ENCODE results near the gene VTI1A.
"Not testable (repeated sequence)": the region's sequence is repeated elsewhere in the genome, so short reads cannot be mapped to it uniquely, and the experiment has no call there.

Gene VTI1A

GRCh38 chr10:112507988-112508387 is 61.0 kb downstream of the VTI1A start:
- no peak for DNase-seq

DNA sequence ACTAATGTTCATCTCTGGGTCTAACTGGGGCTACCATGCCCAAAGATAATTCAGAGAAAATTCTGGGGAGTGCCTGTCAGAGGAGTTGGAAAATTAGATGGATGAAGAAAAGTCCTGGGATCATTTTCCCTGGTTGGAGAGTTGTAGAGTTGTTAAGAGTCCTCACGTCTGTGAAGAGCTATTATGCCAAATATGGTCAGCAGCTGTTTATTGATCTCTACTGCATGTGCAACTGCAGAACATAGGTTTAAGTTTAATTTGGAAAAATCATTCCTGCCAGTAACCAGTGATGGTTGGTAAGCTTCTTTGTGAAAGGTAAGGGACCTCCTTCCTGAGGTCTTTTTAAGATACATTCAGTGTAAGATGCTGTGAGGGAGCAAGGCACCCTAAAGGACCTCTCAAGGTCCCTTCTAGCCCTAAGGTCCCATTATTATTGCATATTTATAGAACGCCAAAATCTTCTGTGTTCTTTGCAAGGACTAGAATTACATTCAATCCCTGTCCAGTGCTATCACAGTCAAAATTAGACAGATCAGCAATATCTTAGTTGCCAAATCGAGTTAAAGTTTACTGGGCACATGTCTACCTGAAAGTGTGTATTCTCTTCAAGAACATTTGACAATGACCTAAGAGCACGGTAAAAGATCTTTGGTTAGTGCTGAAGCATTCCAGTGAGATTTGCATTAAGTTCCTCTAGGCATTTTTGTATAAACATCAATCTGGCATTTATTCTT is 62.7 kb downstream of the VTI1A start:
- DNase-seq, result no peak

- no peak for DNase-seq
These were observed 63.4 kb downstream of the VTI1A start for GRCh38 chr10:112510384-112510783.

GRCh38 chr10:112512294-112512693 is 65.3 kb downstream of the VTI1A start:
- no peak for DNase-seq

DNA sequence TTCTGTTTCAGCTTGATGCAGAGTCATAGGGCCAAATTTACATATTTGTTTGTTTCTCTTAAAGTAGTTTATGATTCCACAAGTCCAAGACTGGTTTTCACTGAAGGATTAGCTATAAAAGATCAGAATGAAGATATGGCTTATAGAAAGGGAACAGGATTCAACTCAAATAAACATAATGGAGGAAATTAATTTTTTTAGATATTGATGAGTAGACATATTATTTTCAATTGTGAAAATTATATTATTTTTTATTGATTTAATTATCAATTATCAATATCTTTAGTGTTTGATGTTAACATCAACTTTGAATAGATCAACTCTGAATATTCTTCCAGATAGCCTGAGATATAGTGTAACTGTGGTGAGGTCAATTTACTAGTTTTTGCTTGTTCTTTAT is 68.1 kb downstream of the VTI1A start:
- no peak for DNase-seq

- DNase-seq, result no peak
These were observed 68.8 kb downstream of the VTI1A start for GRCh38 chr10:112515852-112516251.

- no peak for DNase-seq
These were observed 70.4 kb downstream of the VTI1A start for GRCh38 chr10:112517451-112517862.

DNA sequence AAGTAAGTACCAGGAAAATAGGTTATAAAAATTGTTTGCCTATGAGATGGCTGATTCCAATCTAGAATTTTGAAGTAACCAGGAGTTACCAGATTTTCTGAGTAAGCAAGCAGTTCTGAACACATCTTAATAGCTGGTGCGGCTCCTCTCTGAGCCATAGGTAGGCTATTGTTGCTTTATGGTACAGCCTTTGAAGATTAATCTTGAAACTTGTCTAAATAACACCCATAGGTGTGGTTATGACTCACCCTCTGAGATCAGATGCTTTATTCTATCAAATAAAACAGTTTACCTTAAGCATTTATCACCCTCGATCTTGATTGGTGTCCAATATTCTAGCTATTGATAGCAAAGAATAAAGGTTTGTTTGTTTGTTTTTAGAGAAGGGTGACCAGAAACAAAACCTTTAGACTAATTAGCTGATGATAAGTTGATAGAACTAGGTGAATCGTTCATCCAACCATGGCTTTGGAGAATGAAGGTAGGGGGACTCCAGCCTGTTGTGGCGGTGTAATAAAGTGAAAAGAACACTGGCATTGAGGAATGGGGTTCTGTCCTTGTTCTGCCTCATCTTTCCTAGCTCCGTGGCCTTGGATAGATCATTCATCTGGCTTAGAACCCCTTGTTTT is 72.2 kb downstream of the VTI1A start:
- no peak for DNase-seq

DNA sequence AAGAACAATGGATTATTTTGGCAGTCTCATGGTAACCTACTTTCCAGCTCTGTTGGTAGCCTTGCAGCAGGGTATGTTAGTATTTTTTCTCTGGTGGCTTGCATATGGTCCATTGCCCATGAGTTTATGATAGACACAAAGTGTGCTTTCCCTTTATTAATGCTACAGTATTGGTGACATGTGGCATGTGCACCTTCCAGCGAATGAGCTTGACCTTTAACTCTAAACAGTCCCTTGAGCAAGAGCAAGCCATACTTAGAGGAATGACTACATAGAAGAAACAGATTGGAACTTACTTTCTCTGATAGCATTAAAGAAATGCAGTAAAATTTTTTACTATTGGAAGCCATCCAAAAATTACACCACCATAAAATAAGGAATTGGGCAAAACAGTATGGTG is 73.9 kb downstream of the VTI1A start:
- no peak for DNase-seq

DNA sequence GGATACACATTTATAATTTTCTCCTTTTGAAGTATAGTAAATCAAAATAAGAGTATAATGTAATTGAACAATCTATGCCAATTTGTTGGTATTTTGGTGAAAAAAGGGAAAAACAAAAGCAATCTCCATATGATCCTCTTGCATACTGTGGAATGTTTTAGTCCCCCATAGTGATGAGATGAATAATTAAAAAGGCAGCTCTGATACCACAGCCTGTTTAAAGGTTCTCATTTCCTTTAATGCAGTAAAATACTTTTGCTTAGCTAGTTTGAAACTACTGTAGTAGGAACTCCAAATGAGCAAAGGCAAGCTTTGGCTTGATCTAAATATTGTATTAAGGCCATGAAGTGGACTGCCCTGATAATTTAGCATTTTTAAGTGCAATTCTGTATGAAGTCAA is 77.6 kb downstream of the VTI1A start:
- DNase-seq, result no peak

GRCh38 chr10:112525200-112525599 is 78.2 kb downstream of the VTI1A start:
- no peak for DNase-seq

GRCh38 chr10:112526139-112526538 is 79.1 kb downstream of the VTI1A start:
- DNase-seq, result no peak

DNA sequence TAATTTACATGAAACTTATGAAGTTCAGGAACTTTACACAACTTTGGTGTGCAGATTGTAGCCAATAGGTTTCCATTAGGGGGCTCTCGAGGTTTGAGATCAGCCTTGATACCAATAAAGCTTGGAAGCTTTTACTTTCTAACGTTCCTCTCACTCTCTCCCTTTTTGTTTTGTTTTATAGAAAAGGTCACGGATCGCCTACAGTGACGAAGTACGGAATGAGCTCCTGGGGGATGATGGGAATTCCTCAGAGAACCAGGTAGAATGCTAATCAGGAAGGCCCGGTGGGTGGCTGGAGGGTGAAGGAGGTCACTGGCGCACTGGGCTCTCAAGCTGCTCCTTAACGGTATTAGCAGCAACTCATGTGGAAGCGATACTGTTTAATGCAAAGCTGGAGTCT is 79.9 kb downstream of the VTI1A start:
- DNase-seq, result no peak

- no peak for DNase-seq
These were observed 81.2 kb downstream of the VTI1A start for GRCh38 chr10:112528235-112528634.

DNA sequence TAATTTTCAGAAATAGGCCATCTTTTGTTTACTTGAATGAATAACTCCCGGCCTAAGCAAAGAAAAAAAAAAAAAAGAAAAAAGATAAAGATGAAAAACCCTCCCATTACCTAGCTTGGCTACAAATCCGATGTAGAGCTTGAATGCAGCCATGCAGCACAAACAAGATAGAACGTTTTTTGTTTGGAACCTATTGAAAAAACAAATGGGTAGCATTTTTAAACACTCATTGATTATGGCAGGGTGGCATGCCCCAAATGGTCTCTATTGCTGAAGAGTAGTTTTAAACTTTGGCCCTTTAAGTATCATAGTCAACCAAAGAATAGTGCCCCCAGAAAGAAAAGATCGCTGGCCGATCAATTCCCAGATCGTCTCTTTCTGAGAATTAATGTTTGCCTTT is 84.4 kb downstream of the VTI1A start:
- no peak for DNase-seq

GRCh38 chr10:112532189-112532588 is 85.2 kb downstream of the VTI1A start:
- DNase-seq, result no peak

GRCh38 chr10:112532956-112533355 is 85.9 kb downstream of the VTI1A start:
- DNase-seq, result no peak

- no peak for DNase-seq
These were observed 86.9 kb downstream of the VTI1A start for GRCh38 chr10:112533916-112534315.

GRCh38 chr10:112535531-112535951 is 88.5 kb downstream of the VTI1A start:
- DNase-seq, result no peak

DNA sequence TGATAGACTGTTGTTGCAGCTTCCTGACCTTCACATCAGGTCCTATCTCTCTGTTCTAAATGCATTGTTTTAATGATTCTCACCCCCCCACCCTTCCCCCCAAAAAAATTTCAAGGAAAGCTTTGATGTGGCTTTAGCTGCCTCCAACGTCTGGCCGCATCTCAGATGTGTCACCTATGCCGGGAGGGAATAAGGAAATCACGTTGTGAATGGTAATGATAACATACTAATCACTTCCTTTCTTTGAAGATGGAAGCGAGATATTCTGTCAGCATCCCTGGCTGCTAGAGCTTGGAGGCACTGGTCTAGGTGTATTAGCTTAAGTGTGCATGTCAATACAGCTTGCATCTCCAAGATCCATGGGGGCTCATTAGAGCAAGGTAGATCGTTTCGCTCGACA is 89.6 kb downstream of the VTI1A start:
- DNase-seq, result no peak

- no peak for DNase-seq
These were observed 91.2 kb downstream of the VTI1A start for GRCh38 chr10:112538168-112538567.

GRCh38 chr10:112539340-112539739 is 92.3 kb downstream of the VTI1A start:
- DNase-seq, result no peak

DNA sequence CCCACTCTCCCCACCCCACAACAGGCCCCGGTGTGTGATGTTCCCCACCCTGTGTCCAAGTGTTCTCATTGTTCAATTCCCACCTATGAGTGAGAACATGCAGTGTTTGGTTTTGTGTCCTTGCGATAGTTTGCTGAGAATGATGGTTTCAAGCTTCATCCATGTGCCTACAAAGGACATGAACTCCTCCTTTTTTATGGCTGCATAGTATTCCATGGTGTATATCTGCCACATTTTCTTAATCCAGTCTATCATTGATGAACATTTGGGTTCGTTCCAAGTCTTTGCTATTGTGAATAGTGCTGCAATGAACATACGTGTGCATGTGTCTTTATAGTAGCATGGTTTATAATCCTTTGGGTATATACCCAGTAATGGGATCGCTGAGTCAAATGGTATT is 95.8 kb downstream of the VTI1A start:
- DNase-seq, result not testable (repeated sequence)

DNA sequence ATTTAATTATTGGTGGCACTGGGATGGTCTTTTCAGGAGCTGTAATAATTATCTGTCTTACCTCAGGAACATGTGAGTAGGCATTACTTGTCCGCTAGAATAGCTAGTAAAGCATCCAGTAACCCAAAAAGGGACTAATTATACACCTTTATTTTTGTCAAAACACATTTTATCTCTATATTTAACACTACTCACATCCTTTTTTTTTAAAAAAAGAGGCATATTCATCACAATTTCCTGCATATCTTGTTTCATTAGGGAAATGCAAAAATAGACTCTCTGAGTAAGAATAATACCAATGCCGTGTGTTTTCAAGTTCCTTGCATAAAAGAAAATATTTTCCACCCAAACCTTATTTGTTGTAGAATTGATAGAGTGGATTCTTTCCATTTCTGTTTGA is 99.5 kb downstream of the VTI1A start:
- no peak for DNase-seq

All from activated gamma-delta T cell treated with Interleukin-2 at 50 U/mL for 16 hours (primary cell).